ENCODE data around the gene CTSD. TPM values are rescaled to one million over a fixed set of nuclear protein-coding genes. Genes with fewer than 3 reads are reported as not detected.
"Not testable (repeated sequence)": the region's sequence is repeated elsewhere in the genome, so short reads cannot be mapped to it uniquely, and the experiment has no call there.

Gene CTSD
- total RNA-seq (1,000 to 10,000 TPM in 8 of 9 donors, 100 to 1,000 TPM in 1; 191 to 4,168 (median 2,220) TPM), polyA plus RNA-seq (1,000 to 10,000 TPM in 2 of 3 donors, 100 to 1,000 TPM in 1; 641 to 1,561 (median 1,335) TPM)
- long read RNA-seq, donor 1, transcript CTSD-201 (9 exons, 2,123 nt), result major isoform, 126 of 185 reads
- long read RNA-seq, donor 1, partial matches to known transcripts, result 52 of 185 reads
- long read RNA-seq, donor 1, other reads (novel, unspliced or antisense), result 0 of 185 reads
- long read RNA-seq, donor 2, transcript CTSD-201 (9 exons, 2,123 nt), result major isoform, 106 of 146 reads
- long read RNA-seq, donor 2, partial matches to known transcripts, result 38 of 146 reads
- long read RNA-seq, donor 2, other reads (novel, unspliced or antisense), result 0 of 146 reads
- long read RNA-seq, donor 3, transcript CTSD-201 (9 exons, 2,123 nt), result major isoform, 109 of 129 reads
- long read RNA-seq, donor 3, partial matches to known transcripts, result 19 of 129 reads
- long read RNA-seq, donor 3, other reads (novel, unspliced or antisense), result 0 of 129 reads
- long read RNA-seq, donor 4, transcript CTSD-201 (9 exons, 2,123 nt), result major isoform, 2,337 of 2,571 reads
- long read RNA-seq, donor 4, partial matches to known transcripts, result 103 of 2,571 reads
- long read RNA-seq, donor 4, other reads (novel, unspliced or antisense), result 122 of 2,571 reads
- long read RNA-seq, donor 5, transcript CTSD-211 (9 exons, 1,597 nt), result minor isoform, 5 of 6,935 reads
- long read RNA-seq, donor 5, transcript CTSD-201 (9 exons, 2,123 nt), result major isoform, 6,439 of 6,935 reads
- long read RNA-seq, donor 5, transcript CTSD-204 (9 exons, 2,006 nt), result minor isoform, 18 of 6,935 reads
- long read RNA-seq, donor 5, transcript CTSD-208 (9 exons, 1,512 nt), result minor isoform, 9 of 6,935 reads
- long read RNA-seq, donor 5, partial matches to known transcripts, result 274 of 6,935 reads
- long read RNA-seq, donor 5, other reads (novel, unspliced or antisense), result 187 of 6,935 reads
- long read RNA-seq, donor 6, transcript CTSD-204 (9 exons, 2,006 nt), result minor isoform, 7 of 2,056 reads
- long read RNA-seq, donor 6, transcript CTSD-201 (9 exons, 2,123 nt), result major isoform, 1,885 of 2,056 reads
- long read RNA-seq, donor 6, partial matches to known transcripts, result 65 of 2,056 reads
- long read RNA-seq, donor 6, other reads (novel, unspliced or antisense), result 97 of 2,056 reads
- long read RNA-seq, donor 7, transcript CTSD-201 (9 exons, 2,123 nt), result major isoform, 70 of 105 reads
- long read RNA-seq, donor 7, partial matches to known transcripts, result 33 of 105 reads
- long read RNA-seq, donor 7, other reads (novel, unspliced or antisense), result 0 of 105 reads
- long read RNA-seq, donor 8, transcript CTSD-201 (9 exons, 2,123 nt), result major isoform, 188 of 326 reads
- long read RNA-seq, donor 8, partial matches to known transcripts, result 136 of 326 reads
- long read RNA-seq, donor 8, other reads (novel, unspliced or antisense), result 0 of 326 reads
- long read RNA-seq, donor 9, transcript CTSD-201 (9 exons, 2,123 nt), result major isoform, 73 of 93 reads
- long read RNA-seq, donor 9, partial matches to known transcripts, result 20 of 93 reads
- long read RNA-seq, donor 9, other reads (novel, unspliced or antisense), result 0 of 93 reads
- long read RNA-seq, donor 10, transcript CTSD-201 (9 exons, 2,123 nt), result major isoform, 76 of 139 reads
- long read RNA-seq, donor 10, partial matches to known transcripts, result 63 of 139 reads
- long read RNA-seq, donor 10, other reads (novel, unspliced or antisense), result 0 of 139 reads

GRCh38 chr11:1763796-1764661, at the start of gene CTSD:
Gene CTSD (minus strand): TSS chr11:1763927. CDS start chr11:1763859, 68 bp downstream.
- Histone ChIP-seq H3K9me3 (replicated peaks in 1 of 3) (no peaks in the 10 kb centered on the region), H3K27me3 (no peaks in the 10 kb centered on the region), H3K36me3 (replicated peaks in 1 of 2) (peaks cover 0 to 14% of the 10 kb centered on the region in 2 donors), H3K4me1 (replicated peaks in 1 of 2) (peaks cover 36 to 42% of the 10 kb centered on the region in 2 donors), H3K27ac (peak within 1 kb of the TSS; percentile 83 to 100 (median 96)), H3K4me3 (peak within 1 kb of the TSS; percentile 26 to 95 (median 60))
- intact Hi-C loops (cut with DNase I), result no loop called here
- DNase-seq, result peak; percentile 89 to 96 (median 94)
- WGBS, 4 donors, result 3 to 9% (median 5%) methylated on average over 7 to 85 of the region's 85 CpGs
- peak in 1 of 2 donors; percentile 89 for TF ChIP-seq POLR2A (IDR thresholded peaks at IDR 0.05)
- TF ChIP-seq CTCF (IDR thresholded peaks at IDR 0.05), result no peak

- H3K4me3 ChIP-seq; H3K27ac ChIP-seq; H3K9me3 ChIP-seq (replicated peaks in 1 of 3); H3K36me3 ChIP-seq (replicated peaks in 1 of 2); H3K4me1 ChIP-seq (replicated peaks in 1 of 2); DNase-seq; intact Hi-C loops (cut with DNase I); H3K27me3 ChIP-seq: not testable (repeated sequence)
- WGBS, 4 donors, result 84 to 97% (median 86%) methylated on average over 9 of the region's 9 CpGs
Observed at GRCh38 chr11:1813356-1813755, 49.6 kb upstream of the CTSD start.

- Histone ChIP-seq H3K4me3 (no peak overlapping the region), H3K4me1 (replicated peaks in 1 of 2) (no peaks in the 10 kb centered on the region), H3K36me3 (replicated peaks in 1 of 2) (no peaks in the 10 kb centered on the region), H3K27ac (no peak overlapping the region), H3K27me3 (no peaks in the 10 kb centered on the region), H3K9me3 (replicated peaks in 1 of 3) (no peaks in the 10 kb centered on the region)
- no peak for DNase-seq
- TF ChIP-seq POLR2A (IDR thresholded peaks at IDR 0.05), result no peak
- no peak for TF ChIP-seq CTCF (IDR thresholded peaks at IDR 0.05)
- WGBS, 4 donors, result 78 to 88% (median 85%) methylated on average over 15 of the region's 15 CpGs
- intact Hi-C loops (cut with DNase I), result no loop called here
Observed at GRCh38 chr11:1812801-1813200, 49.1 kb upstream of the CTSD start.

All from adrenal gland (tissue), 19 donors.